Natural killer cell (primary cell): ENCODE results near the gene VSTM2B. TPM values are rescaled to one million over a fixed set of nuclear protein-coding genes. Genes with fewer than 3 reads are reported as not detected.
A peak's percentile ranks its signal among the peaks of the same experiment; 100 is the strongest.

ENCODE experiments used
- ATAC-seq, 3 donors: fragments of 150-1000 bp in 2 of 3; fragments of 200-7000 bp in 1 of 3; cut with Tn5 transposase; 1 replicate in 1 of 3; 2 replicates in 2 of 3; pipeline ENCODE4 v1.10.0; 2021; ENCODE audit warnings: mild to moderate bottlenecking in 2 of 3, moderate library complexity in 2 of 3
- DNase-seq, 2 donors: peaks; one replicate each; pipeline versions ENCODE4 v3.0.0 to v3.0.0-alpha.2; 2013 to 2021; ENCODE audit warnings: mixed read lengths in 1 of 2
- H3K27ac ChIP-seq: one replicate; pipeline ENCODE4 v1.5.1; 2013; ENCODE audit warnings: mild to moderate bottlenecking, low read length
- H3K27me3 ChIP-seq: one replicate; pipeline ENCODE4 v1.6.1; 2013; ENCODE audit warnings: low read length; ENCODE audit not compliant: control insufficient read depth, insufficient read depth
- H3K36me3 ChIP-seq: one replicate; pipeline ENCODE4 v1.6.1; 2013; ENCODE audit warnings: low read length; ENCODE audit not compliant: control insufficient read depth, insufficient read depth
- H3K4me1 ChIP-seq: one replicate; pipeline ENCODE4 v1.6.1; 2013; ENCODE audit warnings: low read length; ENCODE audit not compliant: control insufficient read depth, insufficient read depth
- H3K4me3 ChIP-seq: one replicate; pipeline ENCODE4 v1.5.1; 2013; ENCODE audit warnings: low read length
- H3K9me3 ChIP-seq: one replicate; pipeline ENCODE4 v1.6.1; 2013; ENCODE audit warnings: low read length; ENCODE audit not compliant: control insufficient read depth, insufficient read depth
- H3K27ac Mint-ChIP-seq, 2 donors: one replicate each; pipeline ENCODE4 v1.8.0; 2022; ENCODE audit warnings: mild to moderate bottlenecking in 2 of 2, mixed read lengths in 2 of 2, moderate library complexity in 1 of 2
- H3K27me3 Mint-ChIP-seq, 2 donors: one replicate each; pipeline ENCODE4 v1.8.0; 2022; ENCODE audit warnings: low read depth in 2 of 2, mixed read lengths in 2 of 2
- H3K36me3 Mint-ChIP-seq: one replicate; pipeline ENCODE4 v1.8.0; 2022; ENCODE audit warnings: mixed read lengths
- H3K4me1 Mint-ChIP-seq, 2 donors: one replicate each; pipeline ENCODE4 v1.8.0; 2022; ENCODE audit warnings: mixed read lengths in 2 of 2
- H3K4me3 Mint-ChIP-seq: one replicate; pipeline ENCODE4 v1.8.0; 2022; ENCODE audit warnings: mild to moderate bottlenecking, moderate library complexity, mixed read lengths
- H3K9me3 Mint-ChIP-seq, 2 donors: one replicate each; pipeline ENCODE4 v1.8.0; 2022; ENCODE audit warnings: mixed read lengths in 2 of 2
- WGBS: methylation state at CpG from one replicate; pipeline ENCODE4 v1.1.7; 2013; ENCODE audit warnings: missing lambda C conversion rate; ENCODE audit not compliant: insufficient coverage; 5-methylcytosine and 5-hydroxymethylcytosine counted together
- intact Hi-C: fragments of 100-400 bp; cut with micrococcal nuclease; formaldehyde crosslinking; loops from one replicate; pipeline ENCODE4 v1.14.2; 2022
- total RNA-seq, 4 donors: library from RNA; stranded (reverse); fragments of 120-200 nt in 1 of 4; gene quantifications; one replicate each; pipeline versions ENCODE4 v1.2.3 to v1.2.4, GENCODE V29; 2013 to 2022
- TF ChIP-seq, protein P1 (sequence below): fragments of 200-600 bp; IDR thresholded peaks from one replicate; pipeline ENCODE4 v1.8.0; 2022; ENCODE audit warnings: antibody characterized with exemption

VSTM2B gene
- total RNA-seq, 3 donors from 2014 or later (not counting 1 experiment from before 2014, with no cell fraction given) = not detected

DNA sequence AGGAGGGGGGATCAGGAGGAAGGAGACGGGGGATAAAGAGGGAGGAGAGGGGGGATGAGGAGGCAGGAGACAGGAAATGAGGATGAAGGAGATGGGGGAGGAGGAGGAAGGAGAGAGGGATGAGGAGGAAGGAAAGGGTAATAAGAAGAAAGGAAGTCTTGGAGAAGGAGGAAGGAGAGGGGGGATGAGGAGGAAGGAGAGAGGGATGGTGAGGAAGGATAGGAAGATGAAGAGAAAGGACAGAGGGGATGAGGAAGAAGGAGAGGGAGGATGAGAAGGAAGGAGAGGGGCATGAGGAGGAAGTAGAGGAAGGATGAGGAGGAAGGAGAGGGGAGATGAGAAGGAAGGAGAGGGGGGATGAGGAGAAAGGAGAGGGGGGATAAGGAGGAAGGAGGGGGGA, 13.0 kb upstream of the VSTM2B start:
- ATAC-seq (no peak), DNase-seq (no peak)
- no peaks in the 10 kb centered on the region for H3K9me3 ChIP-seq
- TF ChIP-seq, protein P1, sequence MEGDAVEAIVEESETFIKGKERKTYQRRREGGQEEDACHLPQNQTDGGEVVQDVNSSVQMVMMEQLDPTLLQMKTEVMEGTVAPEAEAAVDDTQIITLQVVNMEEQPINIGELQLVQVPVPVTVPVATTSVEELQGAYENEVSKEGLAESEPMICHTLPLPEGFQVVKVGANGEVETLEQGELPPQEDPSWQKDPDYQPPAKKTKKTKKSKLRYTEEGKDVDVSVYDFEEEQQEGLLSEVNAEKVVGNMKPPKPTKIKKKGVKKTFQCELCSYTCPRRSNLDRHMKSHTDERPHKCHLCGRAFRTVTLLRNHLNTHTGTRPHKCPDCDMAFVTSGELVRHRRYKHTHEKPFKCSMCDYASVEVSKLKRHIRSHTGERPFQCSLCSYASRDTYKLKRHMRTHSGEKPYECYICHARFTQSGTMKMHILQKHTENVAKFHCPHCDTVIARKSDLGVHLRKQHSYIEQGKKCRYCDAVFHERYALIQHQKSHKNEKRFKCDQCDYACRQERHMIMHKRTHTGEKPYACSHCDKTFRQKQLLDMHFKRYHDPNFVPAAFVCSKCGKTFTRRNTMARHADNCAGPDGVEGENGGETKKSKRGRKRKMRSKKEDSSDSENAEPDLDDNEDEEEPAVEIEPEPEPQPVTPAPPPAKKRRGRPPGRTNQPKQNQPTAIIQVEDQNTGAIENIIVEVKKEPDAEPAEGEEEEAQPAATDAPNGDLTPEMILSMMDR = no peak
- Mint-ChIP-seq H3K36me3 (no peaks in the 10 kb centered on the region), H3K4me1 (no peaks in the 10 kb centered on the region), H3K27me3 (peaks cover 14 to 22% of the 10 kb centered on the region in 2 donors), H3K27ac (no peak overlapping the region), H3K4me3 (no peak overlapping the region), H3K9me3 (no peaks in the 10 kb centered on the region)
- no peak overlapping the region for H3K27ac ChIP-seq
- no peaks in the 10 kb centered on the region for H3K4me1 ChIP-seq
- H3K4me3 ChIP-seq = no peak overlapping the region
- WGBS = 69% methylated on average over 1 of the region's 1 CpG
- H3K36me3 ChIP-seq = no peaks in the 10 kb centered on the region
- intact Hi-C loops = no loop called here
- H3K27me3 ChIP-seq = no peaks in the 10 kb centered on the region

DNA sequence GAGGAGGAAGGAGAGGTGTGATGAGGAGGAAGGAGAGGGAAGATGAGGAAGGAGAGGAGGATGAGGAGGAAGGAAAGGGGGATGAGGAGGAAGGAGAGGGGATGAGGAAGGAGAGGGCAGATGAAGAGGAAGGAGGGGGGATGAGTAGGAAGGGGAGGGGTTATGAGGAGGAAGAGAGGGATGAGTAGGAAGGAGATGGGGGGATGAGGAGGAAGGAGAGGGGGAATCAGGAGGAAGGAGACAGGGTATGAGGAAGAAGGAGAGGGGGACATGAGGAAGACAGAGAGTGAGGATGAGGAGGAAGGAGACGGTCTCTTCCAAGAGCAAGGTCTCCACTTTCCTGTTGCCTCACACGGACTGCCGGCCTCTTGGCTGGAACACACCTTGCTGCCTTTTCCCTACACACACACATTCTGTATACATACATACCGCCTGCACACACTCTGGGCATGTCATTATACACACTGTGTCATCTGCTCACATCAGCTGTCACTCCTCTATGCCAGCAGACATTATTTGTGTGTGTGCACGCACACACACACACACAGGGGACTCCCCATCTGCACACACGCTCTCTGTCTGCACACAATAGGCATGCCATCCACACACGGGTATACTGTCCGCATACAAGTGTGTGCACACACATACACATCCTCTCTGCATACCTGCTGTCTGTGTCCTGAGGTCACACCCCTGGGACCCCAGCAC, 11.1 kb upstream of the VSTM2B start:
- H3K36me3 Mint-ChIP-seq = no peaks in the 10 kb centered on the region
- no peaks in the 10 kb centered on the region for H3K4me1 Mint-ChIP-seq
- H3K4me3 Mint-ChIP-seq = no peak overlapping the region
- no peak overlapping the region for H3K27ac ChIP-seq
- no peak overlapping the region for H3K27ac Mint-ChIP-seq
- no peaks in the 10 kb centered on the region for H3K9me3 ChIP-seq
- intact Hi-C loops = no loop called here
- WGBS = 81% methylated on average over 8 of the region's 8 CpGs
- H3K4me3 ChIP-seq = no peak overlapping the region
- no peaks in the 10 kb centered on the region for H3K4me1 ChIP-seq
- DNase-seq = peak in 1 of 2 donors; percentile 12
- TF ChIP-seq, protein P1 = no peak
- H3K27me3 ChIP-seq = no peaks in the 10 kb centered on the region
- peak; percentile 50 to 82 (median 66) for ATAC-seq
- H3K36me3 ChIP-seq = no peaks in the 10 kb centered on the region
- H3K27me3 Mint-ChIP-seq = peaks cover 14 to 15% of the 10 kb centered on the region in 2 donors
- no peaks in the 10 kb centered on the region for H3K9me3 Mint-ChIP-seq

DNA sequence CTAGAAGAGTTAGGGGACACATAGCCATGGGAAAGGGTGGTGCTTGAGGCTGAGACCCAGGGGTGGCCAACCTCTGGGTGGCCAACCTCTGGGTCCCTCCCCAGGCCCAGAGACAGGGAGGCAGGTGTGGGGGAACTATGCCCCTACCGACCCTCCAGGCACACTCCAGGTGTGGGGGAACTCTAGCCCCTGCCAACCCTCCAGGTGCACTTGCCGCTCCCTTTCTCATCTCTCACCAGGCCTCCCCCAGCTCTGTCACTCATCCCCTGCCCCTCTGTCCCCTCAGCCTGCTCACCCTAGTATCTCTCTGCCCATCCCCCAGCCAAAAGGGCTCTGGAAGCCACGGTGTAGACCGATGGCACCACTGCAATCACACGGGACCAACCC, 10.6 kb upstream of the VSTM2B start:
- WGBS = 62% methylated on average over 5 of the region's 5 CpGs
- H3K4me1 ChIP-seq = no peaks in the 10 kb centered on the region
- H3K27ac Mint-ChIP-seq = no peak overlapping the region

More for the DNA sequence above, 10.6 kb upstream of the VSTM2B start:
- TF ChIP-seq, protein P1 = no peak
- H3K36me3 Mint-ChIP-seq = no peaks in the 10 kb centered on the region
- no peaks in the 10 kb centered on the region for H3K27me3 ChIP-seq
- no peak overlapping the region for H3K4me3 Mint-ChIP-seq
- H3K9me3 Mint-ChIP-seq = no peaks in the 10 kb centered on the region
- DNase-seq (no peak), ATAC-seq (peak; percentile 29 to 43 (median 40))
- no peaks in the 10 kb centered on the region for H3K4me1 Mint-ChIP-seq
- no peak overlapping the region for H3K27ac ChIP-seq
- no peak overlapping the region for H3K4me3 ChIP-seq
- no peaks in the 10 kb centered on the region for H3K36me3 ChIP-seq
- H3K27me3 Mint-ChIP-seq = peaks cover 15% of the 10 kb centered on the region in 2 donors
- no peaks in the 10 kb centered on the region for H3K9me3 ChIP-seq
- intact Hi-C loops = no loop called here
